Measurements from ENCODE around the gene FNDC3A.
"Not testable (repeated sequence)": the region's sequence is repeated elsewhere in the genome, so short reads cannot be mapped to it uniquely, and the experiment has no call there.

FNDC3A gene

DNA sequence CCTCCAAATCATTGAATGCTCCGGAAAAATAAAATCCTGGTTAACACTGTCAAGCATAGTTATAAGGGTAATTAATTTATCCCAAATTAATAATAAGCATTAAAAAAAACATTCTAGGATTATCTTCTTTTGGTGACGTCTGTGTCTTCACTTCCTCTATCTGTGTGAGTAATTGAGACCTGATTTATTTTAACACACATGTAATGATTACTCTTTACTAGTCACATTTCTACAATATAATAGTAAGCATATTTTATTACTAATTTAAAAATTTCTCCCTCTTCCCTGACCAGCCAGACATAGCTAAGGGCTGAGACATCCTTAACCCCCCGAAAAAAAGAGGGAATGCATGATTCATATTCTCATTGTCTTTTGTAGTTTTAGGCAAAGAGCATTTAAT is 2.3 kb downstream of the FNDC3A start:
- peak in 1 of 3 experiments; percentile 13 for DNase-seq

DNA sequence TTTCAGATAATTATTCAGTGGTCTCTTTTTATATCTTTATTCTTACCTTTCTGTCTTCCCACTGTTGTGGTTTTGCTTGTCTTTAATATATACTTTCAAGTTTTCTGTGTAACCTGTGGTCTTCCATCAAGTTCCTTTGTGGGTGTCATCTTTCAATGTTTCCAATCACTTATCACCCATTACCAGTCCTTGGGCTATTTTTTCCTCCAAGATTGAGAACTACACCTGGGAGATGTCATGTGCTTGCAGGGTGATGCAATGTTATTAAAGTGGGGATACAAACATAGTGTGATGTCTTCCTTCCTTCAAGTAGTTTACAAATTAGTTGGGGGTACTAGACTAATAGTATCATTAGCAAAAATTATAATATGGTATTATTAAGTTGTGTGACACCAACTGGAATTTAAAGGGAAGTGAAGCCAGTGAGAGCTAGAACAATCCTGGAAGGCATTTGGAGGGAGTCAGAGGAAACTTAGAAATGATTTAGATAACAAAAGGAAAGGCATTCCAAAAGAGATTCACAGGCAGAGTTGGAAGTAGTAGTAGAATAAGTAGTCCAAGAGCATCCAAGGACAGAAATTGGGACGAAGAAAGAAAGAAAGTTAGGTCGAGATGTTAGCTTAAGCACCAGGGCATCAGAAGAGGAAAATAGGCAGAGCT is 3.4 kb downstream of the FNDC3A start:
- peak in 2 of 3 experiments; percentile 3 to 20 for DNase-seq

DNA sequence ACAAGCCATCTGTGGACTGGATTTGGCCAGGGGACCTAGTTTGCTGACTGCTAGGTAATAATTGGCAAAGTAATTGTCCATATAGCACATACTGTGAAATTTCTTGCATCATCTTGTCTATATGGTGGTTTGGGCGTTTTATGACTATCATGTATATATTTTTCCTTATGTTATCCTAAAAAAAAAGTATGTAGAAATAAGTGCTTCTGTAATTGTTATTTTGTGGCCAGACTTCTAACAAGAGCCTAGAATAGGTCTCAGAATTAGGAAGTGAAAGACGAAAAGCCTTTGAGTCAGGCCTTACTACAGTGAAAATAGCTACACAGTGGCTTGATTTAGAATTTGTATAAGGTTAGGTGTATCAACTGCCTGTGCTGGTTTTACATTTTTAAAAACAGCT is 4.2 kb downstream of the FNDC3A start:
- DNase-seq = peak in 1 of 3 experiments; percentile 16

DNA sequence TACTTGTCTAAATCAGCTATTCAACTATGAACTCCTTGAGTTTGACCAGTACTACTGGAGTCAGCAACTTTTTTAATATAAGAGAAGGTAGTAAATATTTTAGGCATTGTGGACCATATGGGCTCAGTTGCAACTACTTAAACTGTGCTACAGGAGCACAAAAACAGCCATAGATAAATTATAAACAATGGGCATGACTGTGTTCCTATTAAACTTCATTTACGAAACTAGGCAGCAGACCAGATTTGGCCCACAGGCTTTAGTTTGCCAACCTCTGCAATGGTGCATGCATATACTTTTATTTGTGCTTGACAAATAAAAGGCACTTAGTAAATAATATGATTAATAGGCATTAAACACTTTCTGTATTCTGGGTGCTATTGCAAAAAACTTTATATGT is 7.6 kb downstream of the FNDC3A start:
- DNase-seq = no peak

DNA sequence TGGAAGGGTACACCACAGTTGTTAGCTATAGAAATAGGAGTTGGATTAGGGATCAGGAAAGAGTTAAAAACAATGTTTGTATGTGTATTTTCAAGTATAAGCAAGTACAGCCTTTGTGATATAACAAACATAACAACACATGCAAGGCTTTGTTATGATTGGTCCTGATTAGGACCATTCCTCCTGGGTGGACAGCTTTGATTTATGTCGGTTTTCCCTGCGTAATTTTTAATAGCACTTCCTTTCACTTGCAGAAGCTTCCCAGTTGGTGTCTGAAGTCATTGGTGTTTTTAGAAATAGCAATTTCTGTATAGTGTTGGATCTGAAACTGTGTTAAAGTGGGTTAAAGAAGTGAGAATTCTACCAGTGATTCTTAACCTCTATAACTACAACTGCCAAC is 10.0 kb downstream of the FNDC3A start:
- DNase-seq = peak in 1 of 3 experiments; percentile 1

DNA sequence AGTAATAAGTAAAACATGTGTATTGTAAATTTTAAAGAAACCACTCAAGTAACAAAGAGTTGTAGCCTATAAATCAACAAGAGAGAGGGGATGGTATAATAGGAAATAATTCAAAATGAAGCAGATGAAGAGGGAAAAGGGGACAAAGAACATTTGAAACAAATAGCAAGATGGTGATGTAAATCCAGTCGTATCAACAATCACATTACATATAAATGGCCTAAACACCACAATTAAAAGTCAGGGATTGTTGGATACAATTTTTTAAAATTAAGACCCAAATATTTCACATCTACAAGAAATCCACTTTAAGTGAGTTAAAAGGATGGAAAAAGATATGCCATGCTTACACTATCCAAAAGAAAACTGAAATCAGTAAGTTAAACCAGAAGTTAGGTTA is 15.2 kb downstream of the FNDC3A start:
- no peak for DNase-seq

DNA sequence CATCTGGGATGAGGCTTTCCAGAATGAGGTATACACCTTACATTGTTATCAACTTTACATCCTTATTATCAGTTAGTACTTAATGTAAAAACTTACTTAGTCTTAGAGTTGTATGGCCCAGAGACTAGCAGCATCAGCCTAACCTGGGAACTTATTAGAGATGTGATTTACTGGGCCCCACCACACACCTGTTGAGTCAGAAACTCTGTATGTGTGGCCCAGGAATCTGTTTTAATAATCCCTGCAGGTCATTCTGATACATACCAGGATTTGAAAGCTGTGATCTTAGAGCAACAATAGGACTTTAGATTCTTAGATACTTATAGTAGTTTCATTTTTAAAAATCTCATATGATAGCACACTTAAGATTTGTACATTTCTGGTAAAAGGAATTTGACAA is 17.4 kb downstream of the FNDC3A start:
- no peak for DNase-seq

DNA sequence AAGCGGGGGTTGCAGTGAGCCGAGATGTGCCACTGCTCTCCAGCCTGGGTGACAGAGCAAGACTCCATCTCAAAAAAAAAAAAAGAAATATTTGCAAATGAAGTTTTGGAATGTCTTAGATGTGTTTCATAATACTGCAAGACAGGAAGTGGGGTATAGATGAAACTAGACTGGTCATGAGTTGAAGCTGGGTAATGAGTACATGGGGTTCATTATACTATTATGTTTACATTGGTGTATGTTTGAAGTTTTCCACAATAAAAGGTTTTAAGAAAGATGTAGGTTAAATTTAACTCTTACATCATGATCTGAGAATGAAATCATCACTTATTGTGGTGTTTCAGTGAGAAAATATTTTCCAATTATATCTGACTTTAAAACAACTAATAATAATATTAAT is 19.0 kb downstream of the FNDC3A start:
- DNase-seq = no peak

DNA sequence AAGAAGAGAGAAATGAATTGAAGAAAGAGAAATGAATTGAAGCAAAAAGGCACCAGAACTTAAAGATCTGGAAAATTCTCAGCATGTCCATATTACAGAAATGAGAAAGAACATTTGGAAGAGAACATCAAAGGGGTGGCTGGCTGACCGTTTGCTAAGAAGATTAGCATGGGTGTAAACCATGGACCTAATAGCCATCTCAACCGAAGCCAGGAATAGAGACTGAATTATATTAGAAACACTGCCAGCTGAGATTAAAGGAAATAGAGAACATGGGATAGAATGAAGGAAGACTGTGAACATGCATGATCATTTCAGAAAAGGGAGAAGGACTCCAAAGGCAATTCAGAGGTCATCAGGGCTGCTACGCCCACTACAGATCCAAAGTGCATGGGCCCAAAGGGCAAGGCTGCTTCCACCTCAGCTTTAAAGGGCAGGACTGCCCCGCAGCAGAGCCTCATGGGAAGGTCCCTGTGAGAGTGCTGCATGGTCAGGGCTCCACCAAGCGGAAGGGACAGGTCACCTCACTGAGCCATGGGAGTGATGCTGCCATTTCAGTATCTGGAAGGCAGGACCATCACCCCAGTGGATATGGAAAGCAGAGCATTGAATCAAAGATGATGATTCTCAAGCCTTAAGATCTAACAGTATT is 23.1 kb downstream of the FNDC3A start:
- DNase-seq = no peak

DNA sequence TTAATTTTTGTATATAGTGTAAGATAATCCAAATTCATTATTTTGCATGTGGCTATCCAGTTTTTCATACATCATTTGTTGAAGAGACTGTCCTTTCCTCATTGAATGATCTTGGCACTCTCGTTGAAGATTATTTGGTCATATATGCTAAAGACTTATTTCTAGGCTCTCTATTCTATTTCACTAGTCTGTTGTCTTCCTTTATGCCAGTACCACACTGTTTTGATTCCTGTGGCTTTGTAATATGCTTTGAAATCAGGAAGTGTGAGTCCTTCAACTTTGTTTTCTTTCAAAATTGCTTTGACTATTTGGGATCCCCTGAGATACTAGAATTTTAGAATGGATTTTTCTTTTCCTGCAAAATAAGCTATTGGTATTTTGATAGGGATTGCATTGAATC is 24.5 kb downstream of the FNDC3A start:
- DNase-seq = no peak

DNA sequence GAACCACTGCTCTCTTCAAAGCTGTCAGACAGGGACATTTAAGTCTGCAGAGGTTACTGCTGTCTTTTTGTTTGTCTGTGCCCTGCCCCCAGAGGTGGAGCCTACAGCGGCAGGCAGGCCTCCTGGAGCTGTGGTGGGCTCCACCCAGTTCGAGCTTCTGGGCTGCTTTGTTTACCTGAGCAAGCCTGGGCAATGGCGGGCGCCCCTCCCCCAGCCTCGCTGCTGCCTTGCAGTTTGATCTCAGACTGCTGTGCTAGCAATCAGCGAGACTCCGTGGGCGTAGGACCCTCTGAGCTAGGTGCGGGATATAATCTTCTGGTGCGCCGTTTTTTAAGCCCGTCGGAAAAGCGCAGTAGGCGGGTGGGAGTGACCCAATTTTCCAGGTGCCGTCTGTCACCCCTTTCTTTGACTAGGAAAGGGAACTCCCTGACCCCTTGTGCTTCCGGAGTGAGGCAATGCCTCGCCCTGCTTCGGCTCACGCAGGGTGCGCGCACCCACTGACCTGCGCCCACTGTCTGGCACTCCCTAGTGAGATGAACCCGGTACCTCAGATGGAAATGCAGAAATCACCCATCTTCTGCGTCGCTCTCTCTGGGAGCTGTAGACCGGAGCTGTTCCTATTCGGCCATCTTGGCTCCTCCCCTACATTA is 43.4 kb downstream of the FNDC3A start:
- not testable (repeated sequence) for DNase-seq

DNA sequence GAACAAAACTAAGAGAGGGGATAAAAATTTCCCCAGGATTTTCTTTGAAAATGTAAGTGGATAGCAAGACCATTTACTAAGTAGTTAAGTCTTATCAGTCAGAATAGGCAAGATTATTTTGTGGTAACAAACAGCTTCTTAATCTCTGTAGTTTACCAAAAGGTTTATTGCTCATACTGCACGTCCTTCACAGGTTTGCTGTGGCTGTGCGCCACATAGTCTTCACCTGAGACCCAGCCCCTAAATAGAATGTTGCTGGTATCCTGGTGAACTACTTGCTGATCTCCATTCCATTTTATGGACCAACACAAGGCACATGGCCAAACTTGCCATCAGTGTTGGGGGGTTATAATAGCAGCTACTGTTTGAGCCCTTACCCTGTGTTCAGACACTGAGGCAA is 44.6 kb downstream of the FNDC3A start:
- no peak for DNase-seq

DNA sequence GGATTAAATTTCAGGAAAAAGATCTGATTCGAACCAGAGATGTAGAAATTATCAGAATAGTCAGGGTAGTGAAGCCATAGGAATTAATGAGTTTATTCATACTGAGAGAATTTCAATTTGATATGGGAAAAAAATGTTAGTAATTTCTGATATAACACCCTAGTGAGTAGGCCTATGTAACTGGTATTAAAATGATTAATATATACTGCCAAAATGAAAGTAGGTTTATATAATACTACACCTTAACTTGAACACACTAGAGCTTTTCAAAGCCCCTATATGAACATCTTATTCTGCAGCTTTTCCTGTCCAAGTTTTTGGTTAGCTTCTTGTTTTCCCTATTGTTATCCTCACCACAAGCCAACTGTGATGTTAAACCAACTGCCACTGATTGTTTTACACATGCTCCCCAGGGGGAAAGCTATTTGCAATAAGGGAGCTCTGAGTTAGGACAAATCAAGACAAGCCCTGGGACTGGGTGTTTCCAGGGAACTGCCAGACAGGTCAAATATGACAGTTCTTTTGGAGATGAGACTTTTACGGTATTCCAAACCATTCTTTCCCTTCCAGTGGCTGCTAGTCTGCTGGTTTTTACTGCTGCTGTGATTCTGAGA is 45.3 kb downstream of the FNDC3A start:
- DNase-seq = no peak

DNA sequence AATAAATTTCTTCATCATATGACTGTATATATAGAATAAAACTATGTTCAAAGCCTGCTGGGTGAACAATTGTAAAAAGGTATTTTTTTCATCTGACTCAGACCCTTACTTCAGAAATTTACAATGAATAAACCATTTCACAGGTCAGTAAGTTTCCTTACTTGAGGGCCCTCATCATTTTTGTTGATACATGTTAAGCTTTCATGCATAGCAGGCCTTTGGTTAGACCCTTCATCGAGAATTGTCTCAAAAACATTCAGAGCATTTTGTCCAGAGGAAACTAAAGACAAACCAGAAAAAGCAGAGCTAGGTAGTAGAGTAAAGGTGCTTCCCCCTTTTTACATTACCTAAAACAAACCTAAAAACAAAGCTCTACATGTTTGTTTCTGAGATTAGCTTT is 46.2 kb downstream of the FNDC3A start:
- DNase-seq = no peak

DNA sequence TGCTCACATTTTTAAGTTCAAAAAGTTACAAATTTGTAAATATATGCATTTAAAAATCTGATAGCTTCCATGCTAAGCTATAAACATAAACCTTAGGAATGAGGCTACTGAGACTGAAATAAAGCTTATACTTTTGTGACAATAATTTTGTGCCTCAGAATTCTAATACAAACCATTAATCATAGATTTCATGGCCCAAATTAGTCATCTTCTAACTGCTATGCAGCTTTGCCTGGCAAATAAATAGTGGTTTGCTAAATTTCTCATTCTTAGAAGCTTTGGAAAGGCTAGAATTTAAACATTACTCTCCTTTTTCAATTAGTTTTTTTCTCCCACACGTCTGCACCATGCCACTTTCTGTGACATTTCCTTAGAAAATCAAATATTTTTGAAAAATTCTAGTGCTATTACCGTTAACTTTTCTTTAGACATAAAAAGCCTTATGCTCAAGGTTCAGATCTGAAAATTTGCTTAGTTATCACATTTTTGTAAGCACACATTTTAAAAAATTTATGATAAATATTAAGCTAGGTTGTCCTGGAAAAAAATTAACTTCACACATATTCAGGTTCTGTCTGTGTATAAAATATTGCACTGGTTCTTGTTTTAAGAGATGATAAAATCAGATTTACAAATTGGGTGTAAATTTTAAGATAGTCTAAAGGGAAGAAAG is 46.9 kb downstream of the FNDC3A start:
- no peak for DNase-seq

DNA sequence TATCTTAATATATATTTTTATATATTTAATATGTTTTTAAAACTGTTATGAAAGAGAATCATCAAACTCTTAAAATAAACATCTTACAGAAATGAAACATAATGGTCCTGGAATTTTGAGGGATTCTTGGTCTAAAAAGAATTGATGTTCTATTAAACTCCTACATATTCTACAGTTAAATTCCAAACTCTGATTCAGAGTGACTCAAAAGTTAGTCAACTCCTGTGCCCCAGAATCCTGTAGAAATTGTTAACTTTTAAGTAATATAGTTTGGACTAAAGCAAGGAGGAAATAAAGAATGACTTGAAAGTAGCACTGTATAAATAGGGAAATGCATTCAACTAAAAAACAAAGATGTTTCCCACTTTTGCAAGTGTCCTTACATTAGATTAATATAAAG is 47.7 kb downstream of the FNDC3A start:
- no peak for DNase-seq

DNA sequence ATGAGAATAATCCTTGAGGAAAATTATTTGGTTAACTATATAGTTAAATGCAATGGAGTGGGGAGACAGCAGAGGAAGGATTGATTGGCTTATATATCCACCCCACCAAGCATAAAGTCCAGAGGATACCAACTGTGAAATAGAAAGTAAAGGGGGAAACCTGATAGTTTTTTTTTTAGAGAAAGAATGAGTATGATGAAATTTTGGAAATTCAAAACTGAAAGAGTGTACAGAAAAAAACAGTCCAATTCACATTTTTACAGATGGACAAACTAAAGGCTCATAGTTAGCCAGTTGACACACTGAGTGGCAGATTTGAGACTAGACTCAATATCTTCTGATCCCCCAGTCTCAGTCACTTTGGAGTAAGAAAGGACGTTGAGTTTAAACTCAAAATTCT is 51.1 kb downstream of the FNDC3A start:
- no peak for DNase-seq

DNA sequence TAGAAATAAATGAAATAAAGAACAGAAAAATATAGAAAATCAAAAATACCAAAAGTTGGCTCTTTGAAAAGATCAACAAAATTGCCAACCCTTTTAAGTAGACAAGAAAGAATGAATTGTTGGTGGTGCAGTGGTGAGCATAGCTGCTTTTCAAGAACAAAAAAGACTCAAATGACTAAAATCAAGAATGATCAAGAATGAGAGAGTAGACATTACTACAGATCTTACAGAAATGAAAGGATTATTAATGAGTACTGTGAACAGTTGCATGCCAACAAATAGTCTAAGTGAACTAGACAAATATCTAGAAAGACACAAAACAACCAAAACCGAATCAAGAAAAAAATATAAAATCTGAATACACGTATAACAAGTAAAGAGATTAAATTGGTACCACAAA is 53.9 kb downstream of the FNDC3A start:
- no peak for DNase-seq

DNA sequence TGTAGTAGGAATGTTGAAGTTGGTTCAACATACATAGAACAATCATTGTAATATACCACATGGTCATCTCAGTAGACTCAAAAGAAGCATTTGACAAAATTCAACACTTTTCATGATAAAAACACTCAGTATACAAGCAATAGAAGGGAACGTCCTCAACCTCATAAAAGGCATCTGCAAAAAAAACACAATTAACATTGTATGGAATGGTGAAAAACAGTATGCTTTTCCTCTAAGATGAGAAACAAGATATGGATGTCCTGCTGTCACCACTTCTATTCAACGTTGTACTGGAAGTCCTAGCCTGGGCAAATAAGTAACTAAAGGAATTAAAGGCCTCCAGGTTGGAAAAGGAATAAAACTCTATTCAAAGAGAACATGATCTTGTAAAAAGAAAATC is 54.5 kb downstream of the FNDC3A start:
- DNase-seq = no peak

DNA sequence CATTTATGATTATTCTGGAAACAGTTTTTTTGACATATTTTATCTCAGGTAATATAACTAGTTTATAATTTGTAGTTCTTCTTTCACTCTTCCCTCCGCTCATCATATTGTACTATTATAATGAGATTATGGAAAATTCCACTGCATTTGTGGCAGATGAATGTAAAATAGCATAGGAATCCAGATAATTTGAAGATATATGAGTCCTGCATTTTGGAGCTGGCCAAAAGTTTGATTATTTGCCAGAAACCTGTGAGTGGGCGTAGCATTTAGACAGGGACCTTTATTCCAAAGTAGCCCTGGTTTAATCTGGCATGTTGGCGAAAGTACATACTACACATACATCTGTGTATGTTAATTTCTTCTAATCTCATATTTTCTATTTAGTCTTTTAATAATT is 65.2 kb downstream of the FNDC3A start:
- no peak for DNase-seq

DNA sequence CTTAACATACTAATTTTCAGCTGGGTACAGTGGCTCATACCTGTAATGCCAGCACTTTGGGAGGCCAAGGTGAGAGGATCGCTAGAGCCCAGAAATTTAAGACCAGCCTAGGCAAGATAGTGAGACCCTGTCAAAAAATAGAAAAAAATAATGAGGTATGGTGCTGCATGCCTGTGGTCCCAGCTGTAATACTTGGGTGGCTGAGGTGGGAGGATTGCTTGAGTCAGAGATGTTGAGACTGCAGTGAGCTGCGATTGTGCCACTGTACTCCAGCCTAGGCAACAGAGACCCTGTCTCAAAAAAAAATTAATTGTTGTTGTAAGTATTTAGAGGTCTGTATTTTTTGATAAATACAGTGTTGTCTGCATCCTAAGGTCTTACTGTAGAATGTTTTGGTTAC is 66.8 kb downstream of the FNDC3A start:
- no peak for DNase-seq

DNA sequence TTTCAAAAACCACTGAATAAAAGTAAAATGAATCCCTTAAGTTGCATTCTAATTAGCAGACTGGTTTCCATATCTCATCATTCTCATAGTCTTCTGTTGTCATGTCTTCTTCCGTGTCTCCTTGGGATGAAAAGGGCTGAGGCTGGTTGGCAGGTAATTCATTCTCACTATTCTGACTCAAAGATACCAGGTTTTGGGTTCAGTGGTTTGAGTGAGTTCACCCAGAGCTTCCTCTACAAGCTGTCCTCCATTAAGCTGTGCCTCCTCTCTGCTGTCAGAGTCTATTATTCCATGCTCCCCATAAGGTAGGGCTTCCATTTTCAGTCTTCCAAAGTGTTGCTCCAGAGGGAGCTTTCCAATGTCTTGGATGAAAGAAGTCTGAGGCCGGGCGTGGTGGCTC is 68.3 kb downstream of the FNDC3A start:
- DNase-seq = no peak

DNA sequence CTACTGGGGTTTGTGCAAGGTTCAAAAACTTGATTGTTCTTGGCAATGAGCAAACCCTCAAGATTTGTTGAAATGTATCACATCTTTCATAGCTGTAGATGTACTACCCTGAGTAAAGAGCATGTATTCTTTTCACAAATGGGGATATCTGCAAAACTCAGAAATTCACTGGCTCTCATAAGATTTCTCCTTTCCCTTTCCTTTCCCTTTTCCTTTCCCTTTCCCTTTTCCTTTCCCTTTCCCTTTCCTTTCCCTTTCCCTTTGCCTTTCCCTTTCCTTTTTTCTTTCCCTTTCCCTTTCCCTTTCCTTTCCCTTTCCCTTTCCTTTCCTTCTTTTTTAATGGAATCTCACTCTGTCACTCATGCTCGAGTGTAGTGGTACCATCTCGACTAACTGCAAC is 69.1 kb downstream of the FNDC3A start:
- no peak for DNase-seq

DNA sequence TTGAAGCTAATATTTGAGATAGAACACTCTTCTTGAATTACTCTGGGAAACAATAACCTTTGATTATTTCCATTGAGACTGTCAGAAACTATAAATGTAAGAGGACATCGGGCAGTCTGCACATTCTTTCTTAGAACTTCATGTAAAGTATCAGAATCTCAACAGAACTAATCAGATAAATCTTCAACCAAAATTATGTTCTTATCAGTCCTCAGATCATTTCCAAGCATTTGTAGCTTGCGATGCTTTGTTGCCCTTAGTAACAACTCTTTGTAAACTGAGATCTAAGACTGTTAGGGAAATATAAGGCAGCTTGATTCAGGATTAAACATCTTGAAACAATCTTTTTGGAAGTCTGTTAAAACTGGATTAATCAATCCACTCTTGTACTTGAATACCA is 70.3 kb downstream of the FNDC3A start:
- no peak for DNase-seq

Measured in NCI-H1417 (cell line).